Measurements from ENCODE around the gene OARD1. TPM values are rescaled to one million over a fixed set of nuclear protein-coding genes. Genes with fewer than 3 reads are reported as not detected.

Gene OARD1
- total RNA-seq, 1 donor from 2014 or later = 10.2 TPM

- DNase-seq (ENCODE audit: low read depth) = no peak
Observed at GRCh38 chr6:41050536-41050935, 21.6 kb downstream of the OARD1 start.

GRCh38 chr6:41049955-41050354, 22.2 kb downstream of the OARD1 start:
- no peak for DNase-seq (ENCODE audit: low read depth)

- DNase-seq (ENCODE audit: low read depth) = peak; percentile 83
Observed at GRCh38 chr6:41049521-41049920, 22.6 kb downstream of the OARD1 start.

GRCh38 chr6:41047745-41048732, 24.1 kb downstream of the OARD1 start:
- no peak for DNase-seq (ENCODE audit: low read depth)

- no peak for DNase-seq (ENCODE audit: low read depth)
Observed at GRCh38 chr6:41047306-41047705, 24.9 kb downstream of the OARD1 start.

- DNase-seq (ENCODE audit: low read depth) = no peak
Observed at GRCh38 chr6:41046084-41046483, 26.1 kb downstream of the OARD1 start.

- DNase-seq (ENCODE audit: low read depth) = no peak
Observed at GRCh38 chr6:41045664-41046063, 26.5 kb downstream of the OARD1 start.

- no peak for DNase-seq (ENCODE audit: low read depth)
Observed at GRCh38 chr6:41043151-41043550, 29.0 kb downstream of the OARD1 start.

GRCh38 chr6:41042226-41043055, 29.7 kb downstream of the OARD1 start, which contains the start of gene TSPO2:
TSS of gene TSPO2 (plus strand) at chr6:41042467. CDS start at chr6:41042986, 519 bp downstream.
- no peak for DNase-seq (ENCODE audit: low read depth)

GRCh38 chr6:41040940-41041536, 31.1 kb downstream of the OARD1 start:
- DNase-seq (ENCODE audit: low read depth) = no peak

- DNase-seq (ENCODE audit: low read depth) = peak; percentile 49
Observed at GRCh38 chr6:41040101-41040939, 31.8 kb downstream of the OARD1 start.

- no peak for DNase-seq (ENCODE audit: low read depth)
Observed at GRCh38 chr6:41039060-41039998, 32.8 kb downstream of the OARD1 start, which contains the start of gene UNC5CL. TSS of gene UNC5CL (minus strand) at chr6:41039221. CDS start at chr6:41035074, 4,147 bp downstream.

- no peak for DNase-seq (ENCODE audit: low read depth)
Observed at GRCh38 chr6:41038205-41038604, 34.0 kb downstream of the OARD1 start.

GRCh38 chr6:41037107-41037900, 34.9 kb downstream of the OARD1 start:
- DNase-seq (ENCODE audit: low read depth) = no peak

GRCh38 chr6:41036601-41037000, 35.6 kb downstream of the OARD1 start:
- no peak for DNase-seq (ENCODE audit: low read depth)

GRCh38 chr6:41036186-41036585, 36.0 kb downstream of the OARD1 start:
- no peak for DNase-seq (ENCODE audit: low read depth)

GRCh38 chr6:41033776-41034175, 38.4 kb downstream of the OARD1 start:
- no peak for DNase-seq (ENCODE audit: low read depth)

GRCh38 chr6:41032830-41033229, 39.3 kb downstream of the OARD1 start:
- DNase-seq (ENCODE audit: low read depth) = no peak
